ENCODE data around the gene PEDS1. TPM values are rescaled to one million over a fixed set of nuclear protein-coding genes. Genes with fewer than 3 reads are reported as not detected.

PEDS1 gene
- total and polyA plus RNA-seq, 2 of the 13 experiments (the other 11 are each of a cell fraction or from before 2014, with no cell fraction given): 30.5 to 93.9 TPM

GRCh38 chr20:50185426-50185825 lies 31.9 kb upstream of the PEDS1 start:
- TF ChIP-seq ZMYM3 (CRISPR knock-in tag; IDR thresholded peaks at IDR 0.05): peak; percentile 77
- no peak for TF ChIP-seq ZBTB14 (CRISPR knock-in tag; IDR thresholded peaks at IDR 0.05)
- 0 out of 2 replicates have a peak, but pooled peaks have one; percentile 8 for TF ChIP-seq ETV5 (CRISPR knock-in tag; IDR thresholded peaks at IDR 0.05; ENCODE audit: borderline replicate concordance)
- Histone ChIP-seq H3K27ac (ENCODE audit: extremely low read length, insufficient read depth, low read length) (no peak overlapping the region), H4K20me1 (ENCODE audit: insufficient read depth, low read length) (no peaks in the 10 kb centered on the region), H3K9me3 (ENCODE audit: low read length) (no peaks in the 10 kb centered on the region), H3K4me2 (ENCODE audit: low read depth, low read length) (no peak overlapping the region), H3K36me3 (replicated peaks in 1 of 2; ENCODE audit: control insufficient read depth in 1 of 2, insufficient read depth in 2 of 2, low read length in 2 of 2) (no peaks in the 10 kb centered on the region), H3K9ac (ENCODE audit: insufficient read depth, low read depth, low read length) (no peak overlapping the region), H3K4me3 (replicated peaks in 1 of 3; ENCODE audit: insufficient read depth in 1 of 3, low read depth in 2 of 3, low read length in 3 of 3) (no peak overlapping the region), H2AFZ (ENCODE audit: low read length) (no peak overlapping the region), H3K79me2 (ENCODE audit: insufficient read depth, low read length) (no peaks in the 10 kb centered on the region), H3K27me3 (ENCODE audit: control insufficient read depth in 1 of 2, insufficient read depth in 2 of 2, low read length in 2 of 2) (no peaks in the 10 kb centered on the region), H3K4me1 (ENCODE audit: insufficient read depth, low read length) (peaks cover 45% of the 10 kb centered on the region)
- DNase-seq (ENCODE audit: low spot score) (no peak), ATAC-seq (no peak), FAIRE-seq (no peak)
- 88% methylated on average over 5 of the region's 5 CpGs for WGBS (ENCODE audit: low lambda C conversion rate)
- in situ Hi-C loops (cut with HindIII; ENCODE audit: extremely low pct_ligation_motif_present, low pct_unique_long_range_greater_than_20kb) (loop anchor here (5.0 kb wide), 4 partner anchors 157 to 392 kb away; no protein-coding TSS in a partner anchor), intact Hi-C loops (cut with micrococcal nuclease; ENCODE audit: unreplicated experiment) (no loop called here)
- ChIA-PET CTCF (ENCODE audit: low intra/inter-chr PET ratio, low total read pairs) (interaction anchor here (0.9 to 6.6 kb wide), 7 partner anchors 62 to 394 kb away, joined by 3 to 138 read pairs (median 13); no protein-coding TSS in a partner anchor), POLR2A (interaction anchor here (0.9 kb wide), 3 partner anchors 13 to 215 kb away, joined by 3 to 4 read pairs (median 3); no protein-coding TSS in a partner anchor)
- BruUV-seq (replicated peaks): no TSS peak

GRCh38 chr20:50182346-50182745 lies 28.8 kb upstream of the PEDS1 start:
- H3K4me3 ChIP-seq (replicated peaks in 1 of 3; ENCODE audit: insufficient read depth in 1 of 3, low read depth in 2 of 3, low read length in 3 of 3): no peak overlapping the region
- FAIRE-seq (no peak), ATAC-seq (no peak), DNase-seq (ENCODE audit: low spot score) (no peak)
- in situ Hi-C loops (cut with HindIII; ENCODE audit: extremely low pct_ligation_motif_present, low pct_unique_long_range_greater_than_20kb) (no loop called here), intact Hi-C loops (cut with micrococcal nuclease; ENCODE audit: unreplicated experiment) (no loop called here)
- no peak overlapping the region for H3K27ac ChIP-seq (ENCODE audit: extremely low read length, insufficient read depth, low read length)
- H3K9ac ChIP-seq (ENCODE audit: insufficient read depth, low read depth, low read length): no peak overlapping the region
- H3K36me3 ChIP-seq (replicated peaks in 1 of 2; ENCODE audit: control insufficient read depth in 1 of 2, insufficient read depth in 2 of 2, low read length in 2 of 2): no peaks in the 10 kb centered on the region
- no peaks in the 10 kb centered on the region for H4K20me1 ChIP-seq (ENCODE audit: insufficient read depth, low read length)
- H3K4me2 ChIP-seq (ENCODE audit: low read depth, low read length): no peak overlapping the region
- WGBS (ENCODE audit: low lambda C conversion rate): 98% methylated on average over 2 of the region's 2 CpGs
- H3K9me3 ChIP-seq (ENCODE audit: low read length): no peaks in the 10 kb centered on the region
- no peaks in the 10 kb centered on the region for H3K79me2 ChIP-seq (ENCODE audit: insufficient read depth, low read length)
- peaks cover 27% of the 10 kb centered on the region for H3K4me1 ChIP-seq (ENCODE audit: insufficient read depth, low read length)
- ChIA-PET POLR2A (interaction anchor here (1.3 kb wide), 1 partner anchor 10 kb away, joined by 3 read pairs; no protein-coding TSS in a partner anchor), CTCF (ENCODE audit: low intra/inter-chr PET ratio, low total read pairs) (no interaction called here)
- H3K27me3 ChIP-seq (ENCODE audit: control insufficient read depth in 1 of 2, insufficient read depth in 2 of 2, low read length in 2 of 2): no peaks in the 10 kb centered on the region
- no TSS peak for BruUV-seq (replicated peaks)
- H2AFZ ChIP-seq (ENCODE audit: low read length): no peak overlapping the region
- TF ChIP-seq MED1 (CRISPR knock-in tag; IDR thresholded peaks at IDR 0.05) (no peak), BCL6 (CRISPR knock-in tag; IDR thresholded peaks at IDR 0.05) (no peak), ZNF12 (CRISPR knock-in tag; IDR thresholded peaks at IDR 0.05) (no peak), TAF15 (IDR thresholded peaks at IDR 0.05; ENCODE audit: low read depth, low read length, poor library complexity, severe bottlenecking) (no peak), DPF2 (CRISPR knock-in tag; IDR thresholded peaks at IDR 0.05; ENCODE audit: borderline replicate concordance, low read depth) (no peak), ARNTL (CRISPR knock-in tag; IDR thresholded peaks at IDR 0.05) (no peak), ZNF333 (CRISPR knock-in tag; IDR thresholded peaks at IDR 0.05; ENCODE audit: borderline replicate concordance) (no peak), ZNF768 (CRISPR knock-in tag; IDR thresholded peaks at IDR 0.05) (no peak), ZNF572 (CRISPR knock-in tag; IDR thresholded peaks at IDR 0.05) (no peak), ZNF891 (CRISPR knock-in tag; IDR thresholded peaks at IDR 0.05) (no peak), ZNF350 (CRISPR knock-in tag; IDR thresholded peaks at IDR 0.05; ENCODE audit: borderline replicate concordance, low read depth) (no peak), ATF6 (CRISPR knock-in tag; conservative IDR thresholded peaks at IDR 0.05) (no peak), ATRX (CRISPR knock-in tag; IDR thresholded peaks at IDR 0.05; ENCODE audit: borderline replicate concordance) (no peak)

Data from HepG2 (cell line).